Stimulated activated CD4-positive, alpha-beta T cell treated with anti-CD3 and anti-CD28 coated beads, Interleukin-12 subunit alpha, Interleukin-12 subunit beta, amount 100 ng/mL, for 48 hours (primary cell): ENCODE results near the gene PTGFRN.
"Not testable (repeated sequence)": the region's sequence is repeated elsewhere in the genome, so short reads cannot be mapped to it uniquely, and the experiment has no call there.

Experiments used
- DNase-seq, 3 donors: peaks; one replicate each; pipeline ENCODE4 v3.0.0-alpha.2; 2020; ENCODE audit warnings: low read depth in 2 of 3, low spot score in 1 of 3

PTGFRN gene

GRCh38 chr1:116909512-116910378 lies at the start of gene PTGFRN:
Gene PTGFRN, plus strand, starts transcription at chr1:116909916. Its CDS starts 288 bp downstream, at chr1:116910204.
- peak in 1 of 3 donors; percentile 30 for DNase-seq

GRCh38 chr1:116860167-116860566 lies 49.5 kb upstream of the PTGFRN start:
- not testable (repeated sequence) for DNase-seq

GRCh38 chr1:116861137-116861536 lies 48.6 kb upstream of the PTGFRN start:
- DNase-seq = no peak

- DNase-seq = not testable (repeated sequence)
Measured at GRCh38 chr1:116863031-116863430, 46.7 kb upstream of the PTGFRN start.

GRCh38 chr1:116866478-116866877 lies 43.2 kb upstream of the PTGFRN start:
- not testable (repeated sequence) for DNase-seq

GRCh38 chr1:116868385-116868784 lies 41.3 kb upstream of the PTGFRN start:
- DNase-seq = no peak

- no peak for DNase-seq
Measured at GRCh38 chr1:116869611-116870010, 40.1 kb upstream of the PTGFRN start.

GRCh38 chr1:116870300-116870699 lies 39.4 kb upstream of the PTGFRN start:
- no peak for DNase-seq

- DNase-seq = no peak
Measured at GRCh38 chr1:116871779-116872146, 38.0 kb upstream of the PTGFRN start.

GRCh38 chr1:116873680-116874271 lies 35.9 kb upstream of the PTGFRN start:
- DNase-seq = no peak

- DNase-seq = no peak
Measured at GRCh38 chr1:116874733-116875249, 34.9 kb upstream of the PTGFRN start.

- no peak for DNase-seq
Measured at GRCh38 chr1:116875391-116875790, 34.3 kb upstream of the PTGFRN start.

- not testable (repeated sequence) for DNase-seq
Measured at GRCh38 chr1:116875946-116876345, 33.8 kb upstream of the PTGFRN start.

- DNase-seq = no peak
Measured at GRCh38 chr1:116877141-116877818, 32.4 kb upstream of the PTGFRN start.

- no peak for DNase-seq
Measured at GRCh38 chr1:116878804-116879477, 30.8 kb upstream of the PTGFRN start.

- no peak for DNase-seq
Measured at GRCh38 chr1:116879478-116880133, 30.1 kb upstream of the PTGFRN start.

GRCh38 chr1:116880917-116881316 lies 28.8 kb upstream of the PTGFRN start:
- DNase-seq = no peak

GRCh38 chr1:116881879-116882520 lies 27.7 kb upstream of the PTGFRN start:
- peak in 1 of 3 donors; percentile 17 for DNase-seq

GRCh38 chr1:116882866-116883265 lies 26.9 kb upstream of the PTGFRN start:
- DNase-seq = no peak

GRCh38 chr1:116886291-116886878 lies 23.3 kb upstream of the PTGFRN start:
- no peak for DNase-seq
